ENCODE measurements around the gene UQCRC2.

Gene UQCRC2

DNA sequence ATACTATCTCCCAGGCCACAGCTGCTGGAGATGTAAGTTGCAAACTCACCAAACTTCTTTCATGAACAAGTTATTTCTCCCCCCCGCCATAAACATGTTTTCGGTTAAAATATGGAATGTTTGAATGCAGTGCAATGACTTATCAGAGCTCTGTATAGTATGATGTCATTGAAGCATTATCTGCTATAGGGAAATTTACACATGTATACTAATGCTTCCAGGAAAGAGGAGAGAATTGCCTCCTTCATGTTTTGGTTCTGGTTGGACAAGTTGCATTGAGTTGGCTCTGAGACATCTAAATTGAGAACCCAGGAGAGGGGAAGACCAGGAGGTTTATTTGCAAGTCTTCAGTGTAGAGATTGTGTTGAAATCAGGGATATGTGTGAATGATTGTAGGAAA, 20.8 kb downstream of the UQCRC2 start:
- no peak overlapping the region for H3K4me3 ChIP-seq (ENCODE audit: low read depth, low read length)
- TF ChIP-seq, protein P1, sequence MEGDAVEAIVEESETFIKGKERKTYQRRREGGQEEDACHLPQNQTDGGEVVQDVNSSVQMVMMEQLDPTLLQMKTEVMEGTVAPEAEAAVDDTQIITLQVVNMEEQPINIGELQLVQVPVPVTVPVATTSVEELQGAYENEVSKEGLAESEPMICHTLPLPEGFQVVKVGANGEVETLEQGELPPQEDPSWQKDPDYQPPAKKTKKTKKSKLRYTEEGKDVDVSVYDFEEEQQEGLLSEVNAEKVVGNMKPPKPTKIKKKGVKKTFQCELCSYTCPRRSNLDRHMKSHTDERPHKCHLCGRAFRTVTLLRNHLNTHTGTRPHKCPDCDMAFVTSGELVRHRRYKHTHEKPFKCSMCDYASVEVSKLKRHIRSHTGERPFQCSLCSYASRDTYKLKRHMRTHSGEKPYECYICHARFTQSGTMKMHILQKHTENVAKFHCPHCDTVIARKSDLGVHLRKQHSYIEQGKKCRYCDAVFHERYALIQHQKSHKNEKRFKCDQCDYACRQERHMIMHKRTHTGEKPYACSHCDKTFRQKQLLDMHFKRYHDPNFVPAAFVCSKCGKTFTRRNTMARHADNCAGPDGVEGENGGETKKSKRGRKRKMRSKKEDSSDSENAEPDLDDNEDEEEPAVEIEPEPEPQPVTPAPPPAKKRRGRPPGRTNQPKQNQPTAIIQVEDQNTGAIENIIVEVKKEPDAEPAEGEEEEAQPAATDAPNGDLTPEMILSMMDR (IDR thresholded peaks at IDR 0.05; ENCODE audit: low read depth, low read length): no peak
- no peaks in the 10 kb centered on the region for H3K27me3 ChIP-seq
- no peaks in the 10 kb centered on the region for H3K9me3 ChIP-seq
- no peaks in the 10 kb centered on the region for H3K4me1 ChIP-seq
- no peak for DNase-seq
- H3K36me3 ChIP-seq: peaks cover 92% of the 10 kb centered on the region

DNA sequence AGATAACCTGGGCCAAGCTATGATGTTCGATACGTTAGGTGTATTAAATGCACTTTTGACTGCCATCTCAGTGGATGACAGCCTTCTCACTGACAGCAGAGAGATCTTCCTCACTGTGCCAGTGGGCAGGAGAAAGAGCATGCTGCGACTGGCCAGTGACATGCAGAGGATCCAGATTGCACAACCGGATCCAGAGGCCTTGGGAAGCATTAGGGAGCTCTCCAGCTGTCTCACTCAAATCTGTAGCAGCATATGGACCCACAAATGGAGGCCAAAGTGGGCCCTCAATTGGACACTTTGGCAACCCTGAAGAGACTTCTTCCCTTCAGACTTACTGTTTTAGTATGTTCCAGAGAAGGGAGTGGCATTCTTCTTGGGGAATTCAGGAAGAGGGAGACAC, 26.9 kb downstream of the UQCRC2 start:
- Histone ChIP-seq H3K27me3 (no peaks in the 10 kb centered on the region), H3K4me1 (no peaks in the 10 kb centered on the region), H3K9me3 (no peaks in the 10 kb centered on the region), H3K4me3 (ENCODE audit: low read depth, low read length) (no peak overlapping the region), H3K36me3 (peaks cover 98% of the 10 kb centered on the region)
- DNase-seq: no peak
- TF ChIP-seq, protein P1 (IDR thresholded peaks at IDR 0.05; ENCODE audit: low read depth, low read length): no peak

- H3K9me3 ChIP-seq: no peaks in the 10 kb centered on the region
- H3K4me3 ChIP-seq (ENCODE audit: low read depth, low read length): no peak overlapping the region
- no peak for DNase-seq
- TF ChIP-seq, protein P1 (IDR thresholded peaks at IDR 0.05; ENCODE audit: low read depth, low read length): no peak
- no peaks in the 10 kb centered on the region for H3K27me3 ChIP-seq
- H3K4me1 ChIP-seq: no peaks in the 10 kb centered on the region
- peaks cover 79% of the 10 kb centered on the region for H3K36me3 ChIP-seq
Observed at GRCh38 chr16:21982108-21982507, 28.9 kb downstream of the UQCRC2 start.

DNA sequence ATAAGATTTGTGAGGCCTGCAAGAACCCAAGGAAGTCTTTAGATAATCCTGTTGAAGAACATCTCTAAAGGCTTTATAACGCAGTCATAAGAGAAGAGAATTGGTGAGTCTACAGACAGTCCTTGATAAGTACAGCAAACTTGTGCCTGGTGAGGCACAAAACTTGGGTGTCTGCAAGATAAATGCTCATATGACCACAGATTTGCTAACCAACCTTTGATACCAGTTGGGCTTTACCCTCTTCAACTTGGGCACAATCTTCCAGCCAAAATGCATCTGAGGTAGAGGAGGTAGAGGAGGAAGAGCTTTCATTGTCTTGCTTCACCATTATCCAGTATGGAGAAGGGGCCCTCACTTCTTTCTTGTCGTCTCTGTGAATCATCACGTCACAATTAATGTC, 30.9 kb downstream of the UQCRC2 start:
- Histone ChIP-seq H3K4me1 (no peaks in the 10 kb centered on the region), H3K9me3 (no peaks in the 10 kb centered on the region), H3K36me3 (peaks cover 60% of the 10 kb centered on the region), H3K4me3 (ENCODE audit: low read depth, low read length) (no peak overlapping the region), H3K27me3 (no peaks in the 10 kb centered on the region)
- TF ChIP-seq, protein P1 (IDR thresholded peaks at IDR 0.05; ENCODE audit: low read depth, low read length): no peak
- DNase-seq: no peak

- Histone ChIP-seq H3K9me3 (no peaks in the 10 kb centered on the region), H3K27me3 (no peaks in the 10 kb centered on the region), H3K4me3 (ENCODE audit: low read depth, low read length) (no peak overlapping the region), H3K36me3 (peaks cover 45% of the 10 kb centered on the region), H3K4me1 (no peaks in the 10 kb centered on the region)
- DNase-seq: no peak
- TF ChIP-seq, protein P1 (IDR thresholded peaks at IDR 0.05; ENCODE audit: low read depth, low read length): no peak
Observed at GRCh38 chr16:21985524-21985923, 32.4 kb downstream of the UQCRC2 start.

- Histone ChIP-seq H3K4me1 (no peaks in the 10 kb centered on the region), H3K27me3 (no peaks in the 10 kb centered on the region), H3K9me3 (no peaks in the 10 kb centered on the region), H3K36me3 (peaks cover 34% of the 10 kb centered on the region), H3K4me3 (ENCODE audit: low read depth, low read length) (no peak overlapping the region)
- TF ChIP-seq, protein P1 (IDR thresholded peaks at IDR 0.05; ENCODE audit: low read depth, low read length): no peak
- DNase-seq: no peak
Observed at GRCh38 chr16:21986692-21987246, 33.6 kb downstream of the UQCRC2 start.

Measured in BE2C (cell line).